OCI-LY1 (cell line): ENCODE measurements around the gene CACNA2D1.

Experiments
- CTCF ChIP-seq: fragments of 200-600 bp; sonication (generic), shearing (Covaris generic); IDR thresholded peaks from 2 replicates; pipeline ENCODE4 v1.5.1; 2017; ENCODE audit warnings: mild to moderate bottlenecking, antibody characterized with exemption, low read length, moderate library complexity, mixed read lengths
- EZH2 ChIP-seq: fragments of 200-600 bp; sonication (generic), shearing (Covaris generic); IDR thresholded peaks from 2 replicates; pipeline ENCODE4 v1.8.0; 2017; ENCODE audit warnings: borderline replicate concordance, mixed run types, mild to moderate bottlenecking, antibody characterized with exemption, low read length, moderate library complexity, mixed read lengths

- no peak for TF ChIP-seq CTCF
- TF ChIP-seq EZH2: no peak
These were observed 389.0 kb downstream of the CACNA2D1 start for GRCh38 chr7:82054544-82054943.
